HG02571 (cell line): Measurements from ENCODE around the gene DYRK3.

Experiments
- ATAC-seq: cut with Tn5 transposase; IDR thresholded peaks from one replicate; pipeline ENCODE4 v1.9.1; 2021; ENCODE audit warnings: mild to moderate bottlenecking, moderate library complexity; ENCODE audit not compliant: unreplicated experiment

DYRK3 gene

GRCh38 chr1:206658981-206659273, 23.6 kb downstream of the DYRK3 start:
- no peak for ATAC-seq

- ATAC-seq, result no peak
These were observed 24.8 kb downstream of the DYRK3 start for GRCh38 chr1:206660136-206660535.

- ATAC-seq, result no peak
These were observed 26.0 kb downstream of the DYRK3 start for GRCh38 chr1:206661161-206661820.

GRCh38 chr1:206662396-206663092, 27.2 kb downstream of the DYRK3 start:
- ATAC-seq, result no peak

GRCh38 chr1:206663362-206663761, 28.0 kb downstream of the DYRK3 start:
- no peak for ATAC-seq

GRCh38 chr1:206663832-206664652, 28.7 kb downstream of the DYRK3 start:
- ATAC-seq, result no peak

- no peak for ATAC-seq
These were observed 29.4 kb downstream of the DYRK3 start for GRCh38 chr1:206664740-206665139.

- no peak for ATAC-seq
These were observed 30.8 kb downstream of the DYRK3 start for GRCh38 chr1:206666031-206666561.

- ATAC-seq, result no peak
These were observed 31.8 kb downstream of the DYRK3 start for GRCh38 chr1:206666954-206667665.

- no peak for ATAC-seq
These were observed 33.0 kb downstream of the DYRK3 start for GRCh38 chr1:206668351-206668750.

- no peak for ATAC-seq
These were observed 33.6 kb downstream of the DYRK3 start for GRCh38 chr1:206668874-206669410.

GRCh38 chr1:206672011-206672688, 36.8 kb downstream of the DYRK3 start:
- ATAC-seq, result no peak

GRCh38 chr1:206672844-206673758, 37.8 kb downstream of the DYRK3 start:
- no peak for ATAC-seq

- ATAC-seq, result no peak
These were observed 38.9 kb downstream of the DYRK3 start for GRCh38 chr1:206674236-206674635.

- no peak for ATAC-seq
These were observed 39.4 kb downstream of the DYRK3 start for GRCh38 chr1:206674745-206675175.

GRCh38 chr1:206676499-206676898, 41.2 kb downstream of the DYRK3 start:
- ATAC-seq, result no peak

- no peak for ATAC-seq
These were observed 43.2 kb downstream of the DYRK3 start for GRCh38 chr1:206678490-206678889.

- peak; percentile 82 for ATAC-seq
These were observed 44.4 kb downstream of the DYRK3 start for GRCh38 chr1:206679738-206680211.

- ATAC-seq, result no peak
These were observed 44.9 kb downstream of the DYRK3 start for GRCh38 chr1:206680279-206680678.
